ENCODE data around the gene CDT1.

CDT1 gene

DNA sequence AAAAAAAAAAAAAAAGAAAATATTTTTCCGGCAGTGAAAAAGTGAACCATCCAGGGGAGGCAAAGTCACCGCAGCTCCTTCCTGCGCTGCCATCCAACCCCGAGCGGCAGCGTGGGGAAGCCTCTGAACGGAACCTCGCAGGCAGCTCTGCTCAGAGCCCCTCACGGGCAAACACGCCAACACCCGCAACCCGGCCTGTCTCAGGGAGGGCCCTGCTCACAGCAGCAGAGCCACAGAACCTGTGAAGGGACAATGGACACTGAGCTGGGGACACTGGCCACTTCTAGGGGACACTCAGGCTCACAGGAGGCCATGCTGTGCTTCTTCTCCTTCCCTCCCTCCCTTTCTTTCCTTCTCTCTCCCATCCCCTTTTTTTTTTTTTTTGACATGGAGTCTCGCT, 29.5 kb downstream of the CDT1 start:
- no peaks in the 10 kb centered on the region for H3K9me3 ChIP-seq (ENCODE audit: control insufficient read depth, low read length)
- WGBS, 2 experiments (ENCODE audit: insufficient coverage in 2 of 2), result 95 to 96% methylated on average over 11 to 12 of the region's 13 CpGs
- peaks cover 4% of the 10 kb centered on the region for H3K36me3 ChIP-seq (ENCODE audit: control insufficient read depth, insufficient read depth, low read length)
- H3K4me1 ChIP-seq (ENCODE audit: control insufficient read depth, insufficient read depth, low read length, poor library complexity, severe bottlenecking), result no peaks in the 10 kb centered on the region
- no peak overlapping the region for H3K27ac ChIP-seq (ENCODE audit: low read depth, low read length, severe bottlenecking)
- no peak overlapping the region for H3K4me3 ChIP-seq (ENCODE audit: extremely low read depth, insufficient read depth, low read length, poor library complexity, severe bottlenecking)

DNA sequence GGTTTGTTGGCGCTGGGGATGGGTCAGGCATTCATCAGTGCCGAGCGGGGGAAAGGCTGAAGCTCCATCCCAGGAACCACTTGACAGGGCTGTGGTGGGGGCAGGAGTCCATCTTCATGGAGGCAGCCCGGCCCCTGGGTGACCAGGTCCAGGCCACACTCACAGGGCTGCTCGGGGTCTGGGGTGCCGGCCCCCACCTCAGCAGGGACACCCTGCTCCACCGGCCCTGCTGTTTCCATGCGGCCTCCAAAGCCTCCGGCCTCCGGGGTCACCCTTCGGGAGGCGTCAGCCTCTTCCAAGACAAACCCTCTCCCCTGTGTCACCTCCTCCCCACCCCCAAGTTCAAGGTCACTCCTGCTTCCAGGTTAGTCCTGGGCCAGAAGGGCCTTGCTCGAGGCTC, 31.1 kb downstream of the CDT1 start:
- no peaks in the 10 kb centered on the region for H3K4me1 ChIP-seq (ENCODE audit: control insufficient read depth, insufficient read depth, low read length, poor library complexity, severe bottlenecking)
- H3K9me3 ChIP-seq (ENCODE audit: control insufficient read depth, low read length), result no peaks in the 10 kb centered on the region
- H3K4me3 ChIP-seq (ENCODE audit: extremely low read depth, insufficient read depth, low read length, poor library complexity, severe bottlenecking), result no peak overlapping the region
- WGBS, 2 experiments (ENCODE audit: insufficient coverage in 2 of 2), result 96 to 98% methylated on average over 9 to 11 of the region's 13 CpGs
- H3K36me3 ChIP-seq (ENCODE audit: control insufficient read depth, insufficient read depth, low read length), result peaks cover 13% of the 10 kb centered on the region
- H3K27ac ChIP-seq (ENCODE audit: low read depth, low read length, severe bottlenecking), result no peak overlapping the region

DNA sequence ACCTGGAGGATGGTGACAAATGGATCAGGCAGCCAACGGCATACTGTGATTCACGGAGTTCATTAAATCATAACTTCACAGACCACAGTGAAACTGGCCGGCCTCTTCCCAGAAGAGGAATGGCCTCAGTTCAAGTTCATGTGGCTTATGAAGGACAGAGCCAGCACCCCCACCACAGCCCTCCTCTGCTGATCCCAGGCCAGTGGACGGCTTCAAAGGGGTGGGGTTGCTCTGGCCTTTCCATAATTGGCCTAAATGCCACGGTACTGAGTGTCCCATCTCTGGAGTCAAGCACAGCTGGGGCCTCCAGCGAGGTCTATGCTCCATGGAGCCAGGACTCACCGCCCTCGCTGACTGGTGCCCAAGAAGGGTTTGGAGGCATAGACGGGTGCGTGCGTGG, 31.8 kb downstream of the CDT1 start:
- Histone ChIP-seq H3K4me3 (ENCODE audit: extremely low read depth, insufficient read depth, low read length, poor library complexity, severe bottlenecking) (no peak overlapping the region), H3K27ac (ENCODE audit: low read depth, low read length, severe bottlenecking) (no peak overlapping the region), H3K36me3 (ENCODE audit: control insufficient read depth, insufficient read depth, low read length) (peaks cover 18% of the 10 kb centered on the region), H3K4me1 (ENCODE audit: control insufficient read depth, insufficient read depth, low read length, poor library complexity, severe bottlenecking) (no peaks in the 10 kb centered on the region), H3K9me3 (ENCODE audit: control insufficient read depth, low read length) (no peaks in the 10 kb centered on the region)
- WGBS, 2 experiments (ENCODE audit: insufficient coverage in 2 of 2), result 79 to 94% methylated on average over 9 to 10 of the region's 11 CpGs

DNA sequence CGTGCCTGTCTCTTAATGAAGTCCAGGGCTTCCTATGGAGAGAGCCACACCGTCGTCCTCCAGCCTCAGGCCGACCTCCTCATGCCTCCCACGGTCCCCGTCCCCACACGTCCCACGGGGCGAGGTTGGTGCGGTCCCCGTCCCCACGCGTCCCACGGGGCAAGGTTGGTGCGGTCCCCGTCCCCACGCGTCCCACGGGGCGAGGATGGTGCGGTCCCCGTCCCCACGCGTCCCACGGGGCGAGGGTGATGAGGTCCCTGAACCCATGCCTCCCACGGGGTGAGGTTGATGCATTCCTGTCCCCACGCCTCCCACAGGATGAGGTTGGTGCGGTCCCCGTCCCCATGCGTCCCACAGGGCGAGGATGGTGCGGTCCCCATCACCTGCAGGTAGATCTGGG, 32.2 kb downstream of the CDT1 start:
- no peaks in the 10 kb centered on the region for H3K9me3 ChIP-seq (ENCODE audit: control insufficient read depth, low read length)
- no peak overlapping the region for H3K4me3 ChIP-seq (ENCODE audit: extremely low read depth, insufficient read depth, low read length, poor library complexity, severe bottlenecking)
- no peaks in the 10 kb centered on the region for H3K4me1 ChIP-seq (ENCODE audit: control insufficient read depth, insufficient read depth, low read length, poor library complexity, severe bottlenecking)
- peaks cover 22% of the 10 kb centered on the region for H3K36me3 ChIP-seq (ENCODE audit: control insufficient read depth, insufficient read depth, low read length)
- no peak overlapping the region for H3K27ac ChIP-seq (ENCODE audit: low read depth, low read length, severe bottlenecking)
- 89 to 92% methylated on average over 16 to 30 of the region's 33 CpGs for WGBS, 2 experiments (ENCODE audit: insufficient coverage in 2 of 2)

DNA sequence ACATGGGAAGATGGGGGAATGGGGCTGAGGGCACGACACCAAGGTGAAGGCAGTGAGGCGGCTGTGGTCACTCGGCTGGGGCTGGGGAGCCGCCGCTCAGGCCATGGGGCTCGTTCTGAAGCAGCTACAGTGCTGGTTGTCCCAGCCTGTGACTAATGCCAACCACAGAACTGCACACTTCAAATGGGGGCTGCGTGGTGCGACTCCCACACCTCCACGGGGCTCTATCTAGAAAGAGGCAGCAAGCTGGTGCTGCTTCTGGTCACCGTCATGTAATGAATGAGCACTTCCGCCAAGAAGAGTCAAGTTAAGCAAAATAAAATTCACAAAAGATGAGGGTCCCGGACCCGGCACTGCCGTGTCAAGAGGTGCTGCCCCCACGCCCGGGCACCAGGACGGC, 33.2 kb downstream of the CDT1 start:
- H3K27ac ChIP-seq (ENCODE audit: low read depth, low read length, severe bottlenecking), result no peak overlapping the region
- 96 to 97% methylated on average over 13 to 17 of the region's 17 CpGs for WGBS, 2 experiments (ENCODE audit: insufficient coverage in 2 of 2)
- H3K36me3 ChIP-seq (ENCODE audit: control insufficient read depth, insufficient read depth, low read length), result peaks cover 22% of the 10 kb centered on the region
- no peaks in the 10 kb centered on the region for H3K9me3 ChIP-seq (ENCODE audit: control insufficient read depth, low read length)
- no peaks in the 10 kb centered on the region for H3K4me1 ChIP-seq (ENCODE audit: control insufficient read depth, insufficient read depth, low read length, poor library complexity, severe bottlenecking)
- H3K4me3 ChIP-seq (ENCODE audit: extremely low read depth, insufficient read depth, low read length, poor library complexity, severe bottlenecking), result no peak overlapping the region

DNA sequence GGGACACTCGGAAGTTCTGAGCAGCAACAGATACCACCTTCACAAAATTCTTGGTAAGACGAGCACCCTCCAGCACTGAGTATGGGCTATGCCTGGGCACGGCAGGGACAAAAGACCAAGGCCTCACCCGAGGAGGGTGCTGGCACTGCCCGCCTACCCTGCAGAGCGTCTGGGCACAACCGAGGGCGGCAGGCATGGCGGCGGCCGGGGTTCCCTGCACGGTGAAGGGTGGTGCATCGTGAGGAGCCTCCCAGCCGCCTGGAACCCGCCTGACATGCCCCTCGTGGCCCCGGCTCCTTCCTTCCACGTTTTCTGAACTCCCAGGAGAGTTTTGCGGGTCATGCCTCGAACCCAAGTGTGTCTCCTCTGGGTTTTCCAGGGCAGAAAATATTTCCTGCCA, 34.2 kb downstream of the CDT1 start:
- no peak overlapping the region for H3K4me3 ChIP-seq (ENCODE audit: extremely low read depth, insufficient read depth, low read length, poor library complexity, severe bottlenecking)
- no peaks in the 10 kb centered on the region for H3K9me3 ChIP-seq (ENCODE audit: control insufficient read depth, low read length)
- H3K27ac ChIP-seq (ENCODE audit: low read depth, low read length, severe bottlenecking), result no peak overlapping the region
- WGBS, 2 experiments (ENCODE audit: insufficient coverage in 2 of 2), result 94 to 98% methylated on average over 19 to 20 of the region's 20 CpGs
- H3K36me3 ChIP-seq (ENCODE audit: control insufficient read depth, insufficient read depth, low read length), result peaks cover 22% of the 10 kb centered on the region
- no peaks in the 10 kb centered on the region for H3K4me1 ChIP-seq (ENCODE audit: control insufficient read depth, insufficient read depth, low read length, poor library complexity, severe bottlenecking)

DNA sequence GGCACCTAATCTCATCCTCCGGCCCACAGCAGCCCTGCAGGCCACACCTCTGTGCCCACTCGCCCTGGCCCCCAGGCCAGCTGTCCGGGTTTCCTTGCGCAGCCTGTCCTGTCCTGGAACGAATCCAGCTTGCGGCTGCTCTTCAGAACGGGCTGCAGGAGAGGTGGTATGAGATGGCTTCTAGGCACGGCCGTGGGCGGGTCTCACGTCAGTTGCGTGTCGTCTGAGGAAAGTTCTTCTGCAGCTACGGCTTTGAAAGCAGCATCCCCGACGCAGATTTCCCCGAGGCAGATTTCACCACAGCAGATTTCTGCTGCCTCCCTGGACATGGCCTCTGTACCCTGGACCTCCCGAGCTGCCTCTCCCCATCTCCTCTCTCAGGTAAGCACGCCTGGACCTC, 35.0 kb downstream of the CDT1 start:
- H3K27ac ChIP-seq (ENCODE audit: low read depth, low read length, severe bottlenecking), result no peak overlapping the region
- no peaks in the 10 kb centered on the region for H3K4me1 ChIP-seq (ENCODE audit: control insufficient read depth, insufficient read depth, low read length, poor library complexity, severe bottlenecking)
- H3K9me3 ChIP-seq (ENCODE audit: control insufficient read depth, low read length), result no peaks in the 10 kb centered on the region
- no peak overlapping the region for H3K4me3 ChIP-seq (ENCODE audit: extremely low read depth, insufficient read depth, low read length, poor library complexity, severe bottlenecking)
- WGBS, 2 experiments (ENCODE audit: insufficient coverage in 2 of 2), result 98 to 99% methylated on average over 18 to 19 of the region's 19 CpGs
- peaks cover 22% of the 10 kb centered on the region for H3K36me3 ChIP-seq (ENCODE audit: control insufficient read depth, insufficient read depth, low read length)

DNA sequence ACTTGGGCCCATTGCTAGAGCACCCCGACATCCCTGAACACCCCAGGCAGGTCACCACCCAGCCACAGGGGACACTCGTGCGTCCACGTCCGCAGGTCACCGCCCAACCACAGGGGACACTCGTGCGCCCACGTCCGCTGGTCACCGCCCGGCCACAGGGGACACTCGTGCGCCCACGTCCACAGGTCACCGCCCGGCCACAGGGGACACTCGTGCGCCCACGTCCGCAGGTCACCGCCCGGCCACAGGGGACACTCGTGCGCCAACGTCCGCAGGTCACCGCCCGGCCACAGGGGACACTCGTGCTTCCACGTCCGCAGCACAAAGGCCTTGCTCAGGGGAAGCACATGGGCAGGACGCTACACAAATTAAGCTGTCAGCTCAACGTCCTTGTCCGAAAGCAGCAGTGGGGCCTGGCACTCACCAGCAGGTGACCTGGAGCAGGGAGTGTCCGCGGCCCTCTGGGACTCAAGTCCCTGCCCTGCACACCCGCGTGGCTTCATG, 35.5 kb downstream of the CDT1 start:
- H3K4me1 ChIP-seq (ENCODE audit: control insufficient read depth, insufficient read depth, low read length, poor library complexity, severe bottlenecking), result no peaks in the 10 kb centered on the region
- no peak overlapping the region for H3K27ac ChIP-seq (ENCODE audit: low read depth, low read length, severe bottlenecking)
- no peaks in the 10 kb centered on the region for H3K9me3 ChIP-seq (ENCODE audit: control insufficient read depth, low read length)
- H3K36me3 ChIP-seq (ENCODE audit: control insufficient read depth, insufficient read depth, low read length), result peaks cover 22% of the 10 kb centered on the region
- no peak overlapping the region for H3K4me3 ChIP-seq (ENCODE audit: extremely low read depth, insufficient read depth, low read length, poor library complexity, severe bottlenecking)
- WGBS, 2 experiments (ENCODE audit: insufficient coverage in 2 of 2), result 96% methylated on average over 35 to 36 of the region's 39 CpGs

DNA sequence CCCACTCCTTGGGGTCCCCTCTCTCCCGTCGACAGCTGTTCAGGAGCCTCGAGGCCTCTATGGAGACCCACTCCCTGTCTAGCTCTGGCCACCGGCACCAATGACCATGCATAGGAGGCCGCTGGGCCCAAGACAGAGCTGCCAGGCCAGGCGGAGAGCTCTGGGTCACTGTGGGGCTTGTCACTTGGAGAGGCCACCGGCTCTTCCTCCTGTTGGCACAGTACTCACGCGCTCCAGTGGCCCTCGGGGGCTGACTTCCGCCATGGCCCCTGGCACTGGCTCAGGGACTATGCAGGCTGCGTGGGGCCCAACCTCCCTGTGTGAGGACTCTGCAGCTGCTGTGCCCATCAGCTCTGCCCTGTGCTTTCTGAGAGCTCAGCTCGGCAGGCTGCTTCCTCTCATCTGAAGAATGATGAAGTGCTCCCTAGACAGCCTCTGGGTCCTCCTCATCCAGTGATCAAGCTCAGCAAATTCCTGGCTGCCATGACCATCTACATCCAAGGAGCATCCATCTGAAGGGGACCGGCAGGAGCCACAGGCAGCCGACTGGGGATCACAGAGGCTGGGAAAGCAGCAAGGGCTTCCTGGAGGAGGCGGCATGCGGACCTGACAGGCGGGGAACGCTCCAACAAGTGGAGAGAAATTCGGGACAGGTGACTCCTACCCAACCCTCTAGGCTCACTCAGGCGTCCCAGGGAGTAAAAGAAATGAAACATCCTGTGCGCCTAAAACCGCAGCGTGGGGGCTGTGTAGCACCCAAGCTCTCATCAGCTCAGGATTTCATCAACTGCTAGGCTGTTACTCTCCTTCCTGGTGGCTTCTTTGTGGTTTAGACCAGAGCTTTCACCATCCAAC, 36.4 kb downstream of the CDT1 start:
- Histone ChIP-seq H3K4me1 (ENCODE audit: control insufficient read depth, insufficient read depth, low read length, poor library complexity, severe bottlenecking) (no peaks in the 10 kb centered on the region), H3K27ac (ENCODE audit: low read depth, low read length, severe bottlenecking) (no peak overlapping the region), H3K36me3 (ENCODE audit: control insufficient read depth, insufficient read depth, low read length) (peaks cover 22% of the 10 kb centered on the region), H3K4me3 (ENCODE audit: extremely low read depth, insufficient read depth, low read length, poor library complexity, severe bottlenecking) (no peak overlapping the region), H3K9me3 (ENCODE audit: control insufficient read depth, low read length) (no peaks in the 10 kb centered on the region)
- WGBS, 2 experiments (ENCODE audit: insufficient coverage in 2 of 2), result 96 to 98% methylated on average over 21 to 22 of the region's 24 CpGs

DNA sequence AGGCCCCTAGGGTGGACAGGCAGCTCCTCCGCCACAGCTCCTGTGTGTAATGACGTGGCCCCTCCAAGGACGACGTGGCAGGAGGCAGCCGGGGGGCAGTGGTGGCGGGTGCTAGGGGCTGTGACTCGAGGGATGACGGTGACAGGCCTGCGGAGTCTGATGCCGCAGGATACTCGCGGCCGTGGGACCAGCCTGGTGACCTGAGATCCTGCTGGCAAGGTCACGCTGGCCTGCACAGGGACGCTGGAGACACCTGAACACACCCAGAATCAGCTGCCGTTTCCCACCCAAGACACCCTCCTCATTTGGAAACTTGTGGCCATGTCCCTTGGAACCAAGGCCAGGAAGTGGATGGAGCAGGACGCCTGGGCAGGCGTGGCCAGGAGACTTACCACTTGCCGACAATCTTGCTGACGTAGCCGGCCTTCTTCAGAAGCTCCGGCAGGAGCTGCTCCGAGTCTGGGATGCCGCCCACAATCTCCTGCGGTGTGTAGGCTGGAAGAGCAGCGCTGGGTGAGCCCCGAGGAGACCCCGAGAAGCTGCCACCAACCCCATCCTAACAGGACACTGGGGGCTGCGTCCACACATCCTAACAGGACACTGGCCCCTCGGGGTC, 37.1 kb downstream of the CDT1 start:
- 92 to 96% methylated on average over 25 to 29 of the region's 30 CpGs for WGBS, 2 experiments (ENCODE audit: insufficient coverage in 2 of 2)

More for the DNA sequence above, 37.1 kb downstream of the CDT1 start:
- Histone ChIP-seq H3K9me3 (ENCODE audit: control insufficient read depth, low read length) (no peaks in the 10 kb centered on the region), H3K4me1 (ENCODE audit: control insufficient read depth, insufficient read depth, low read length, poor library complexity, severe bottlenecking) (no peaks in the 10 kb centered on the region), H3K4me3 (ENCODE audit: extremely low read depth, insufficient read depth, low read length, poor library complexity, severe bottlenecking) (no peak overlapping the region), H3K27ac (ENCODE audit: low read depth, low read length, severe bottlenecking) (no peak overlapping the region), H3K36me3 (ENCODE audit: control insufficient read depth, insufficient read depth, low read length) (peaks cover 22% of the 10 kb centered on the region)

Data from mesodermal cell (in vitro differentiated cells).